ENCODE results near the gene TSC2. TPM values are rescaled to one million over a fixed set of nuclear protein-coding genes. Genes with fewer than 3 reads are reported as not detected.

Gene TSC2
- total RNA-seq, 1 donor from 2014 or later, result 215 TPM

DNA sequence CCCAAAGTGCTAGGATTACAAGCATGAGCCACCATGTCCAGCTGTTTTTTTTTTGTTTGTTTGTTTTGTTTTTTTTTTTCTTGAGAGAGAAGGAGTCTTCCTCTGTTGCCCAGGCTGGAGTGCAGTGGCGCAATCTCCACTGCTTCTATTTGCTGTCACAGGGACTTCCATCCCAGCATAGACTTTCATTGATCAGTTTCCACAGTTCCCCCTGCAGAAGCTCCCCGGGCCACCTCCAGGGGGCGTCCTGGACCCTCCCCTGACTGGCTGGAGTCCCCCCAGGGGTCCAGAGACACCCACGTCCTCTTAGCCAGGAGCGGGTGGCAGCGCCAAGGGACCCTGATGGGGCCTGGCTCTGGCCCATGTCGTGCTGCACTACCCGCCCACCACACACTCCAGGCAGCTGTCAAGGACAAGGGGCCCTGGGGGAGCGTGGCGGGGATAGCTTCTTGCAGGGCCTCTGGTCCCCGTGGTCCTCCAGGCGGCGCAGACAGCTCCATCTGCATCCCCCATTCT, 31.3 kb upstream of the TSC2 start:
- TF ChIP-seq, protein P1, sequence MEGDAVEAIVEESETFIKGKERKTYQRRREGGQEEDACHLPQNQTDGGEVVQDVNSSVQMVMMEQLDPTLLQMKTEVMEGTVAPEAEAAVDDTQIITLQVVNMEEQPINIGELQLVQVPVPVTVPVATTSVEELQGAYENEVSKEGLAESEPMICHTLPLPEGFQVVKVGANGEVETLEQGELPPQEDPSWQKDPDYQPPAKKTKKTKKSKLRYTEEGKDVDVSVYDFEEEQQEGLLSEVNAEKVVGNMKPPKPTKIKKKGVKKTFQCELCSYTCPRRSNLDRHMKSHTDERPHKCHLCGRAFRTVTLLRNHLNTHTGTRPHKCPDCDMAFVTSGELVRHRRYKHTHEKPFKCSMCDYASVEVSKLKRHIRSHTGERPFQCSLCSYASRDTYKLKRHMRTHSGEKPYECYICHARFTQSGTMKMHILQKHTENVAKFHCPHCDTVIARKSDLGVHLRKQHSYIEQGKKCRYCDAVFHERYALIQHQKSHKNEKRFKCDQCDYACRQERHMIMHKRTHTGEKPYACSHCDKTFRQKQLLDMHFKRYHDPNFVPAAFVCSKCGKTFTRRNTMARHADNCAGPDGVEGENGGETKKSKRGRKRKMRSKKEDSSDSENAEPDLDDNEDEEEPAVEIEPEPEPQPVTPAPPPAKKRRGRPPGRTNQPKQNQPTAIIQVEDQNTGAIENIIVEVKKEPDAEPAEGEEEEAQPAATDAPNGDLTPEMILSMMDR (IDR thresholded peaks at IDR 0.05; ENCODE audit: partially characterized antibody, unreplicated experiment), result peak; percentile 70
- Mint-ChIP-seq H3K36me3 (ENCODE audit: unreplicated experiment) (no peaks in the 10 kb centered on the region), H3K9me3 (ENCODE audit: unreplicated experiment) (peaks cover 3% of the 10 kb centered on the region), H3K27ac (ENCODE audit: unreplicated experiment) (peak overlapping the region; percentile 33), H3K4me1 (ENCODE audit: low read depth, unreplicated experiment) (peaks cover 8% of the 10 kb centered on the region), H3K27me3 (ENCODE audit: unreplicated experiment) (peaks cover 10% of the 10 kb centered on the region), H3K4me3 (ENCODE audit: unreplicated experiment) (no peak overlapping the region)
- DNase-seq, result peak; percentile 72

DNA sequence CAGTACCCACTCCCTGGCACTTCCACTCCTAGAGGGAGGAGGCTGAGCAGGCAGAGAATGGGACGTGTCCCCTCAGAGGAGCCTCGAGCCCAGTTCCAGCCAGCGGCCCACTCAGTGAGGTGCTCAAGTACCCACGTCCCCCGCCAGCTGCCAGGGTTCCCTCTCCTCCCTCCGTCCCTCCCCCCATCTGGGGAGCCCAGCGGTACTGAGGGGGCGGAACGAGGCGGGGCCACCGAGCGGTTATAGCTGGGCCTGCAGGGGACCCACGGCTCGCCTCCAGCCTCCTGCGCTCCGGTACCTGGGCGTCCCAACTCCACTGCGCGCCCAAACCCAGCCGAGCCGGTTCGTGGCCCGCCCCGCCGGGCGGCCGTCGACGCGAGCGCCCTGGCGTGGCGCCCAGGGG, 28.3 kb upstream of the TSC2 start, which contains the start of gene NPW:
Gene NPW (plus strand): TSS at position 268 of the 403 bp plus-strand sequence.
- DNase-seq, result peak; percentile 39
- H3K4me3 Mint-ChIP-seq (ENCODE audit: unreplicated experiment), result peak within 1 kb of the TSS; percentile 64
- no peaks in the 10 kb centered on the region for H3K36me3 Mint-ChIP-seq (ENCODE audit: unreplicated experiment)
- peaks cover 10% of the 10 kb centered on the region for H3K9me3 Mint-ChIP-seq (ENCODE audit: unreplicated experiment)
- H3K4me1 Mint-ChIP-seq (ENCODE audit: low read depth, unreplicated experiment), result peaks cover 10% of the 10 kb centered on the region
- TF ChIP-seq, protein P1 (IDR thresholded peaks at IDR 0.05; ENCODE audit: partially characterized antibody, unreplicated experiment), result no peak
- peaks cover 14% of the 10 kb centered on the region for H3K27me3 Mint-ChIP-seq (ENCODE audit: unreplicated experiment)
- H3K27ac Mint-ChIP-seq (ENCODE audit: unreplicated experiment), result peak within 1 kb of the TSS; percentile 52

DNA sequence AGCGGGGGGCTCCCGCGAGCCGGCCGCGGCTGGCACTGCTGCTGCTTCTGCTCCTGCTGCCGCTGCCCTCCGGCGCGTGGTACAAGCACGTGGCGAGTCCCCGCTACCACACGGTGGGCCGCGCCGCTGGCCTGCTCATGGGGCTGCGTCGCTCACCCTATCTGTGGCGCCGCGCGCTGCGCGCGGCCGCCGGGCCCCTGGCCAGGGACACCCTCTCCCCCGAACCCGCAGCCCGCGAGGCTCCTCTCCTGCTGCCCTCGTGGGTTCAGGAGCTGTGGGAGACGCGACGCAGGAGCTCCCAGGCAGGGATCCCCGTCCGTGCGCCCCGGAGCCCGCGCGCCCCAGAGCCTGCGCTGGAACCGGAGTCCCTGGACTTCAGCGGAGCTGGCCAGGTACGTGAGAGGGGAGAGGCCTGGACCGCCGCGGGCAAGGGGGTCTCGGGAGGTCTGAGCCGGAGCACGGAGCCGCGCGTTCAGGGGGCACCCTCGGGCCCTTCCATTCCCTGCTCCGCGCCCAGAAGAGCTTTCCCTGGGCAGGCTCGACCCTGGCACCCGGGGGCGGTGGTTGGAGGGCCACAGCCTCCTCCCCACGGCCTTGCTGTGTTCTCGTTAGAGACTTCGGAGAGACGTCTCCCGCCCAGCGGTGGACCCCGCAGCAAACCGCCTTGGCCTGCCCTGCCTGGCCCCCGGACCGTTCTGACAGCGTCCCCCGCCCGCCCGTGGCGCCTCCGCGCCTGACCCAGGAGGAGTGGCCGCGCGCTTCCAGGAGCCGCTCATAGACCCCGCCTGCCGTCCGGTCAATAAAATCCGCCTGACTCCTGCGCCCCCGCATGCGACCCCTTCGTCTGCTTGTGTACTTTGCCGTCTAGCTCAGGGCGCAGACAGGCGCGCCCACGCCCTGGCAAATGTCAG, 27.6 kb upstream of the TSC2 start:
- Mint-ChIP-seq H3K9me3 (ENCODE audit: unreplicated experiment) (peaks cover 10% of the 10 kb centered on the region), H3K27me3 (ENCODE audit: unreplicated experiment) (peaks cover 16% of the 10 kb centered on the region), H3K4me1 (ENCODE audit: low read depth, unreplicated experiment) (peaks cover 10% of the 10 kb centered on the region), H3K36me3 (ENCODE audit: unreplicated experiment) (no peaks in the 10 kb centered on the region), H3K27ac (ENCODE audit: unreplicated experiment) (no peak overlapping the region), H3K4me3 (ENCODE audit: unreplicated experiment) (peak overlapping the region; percentile 64)
- TF ChIP-seq, protein P1 (IDR thresholded peaks at IDR 0.05; ENCODE audit: partially characterized antibody, unreplicated experiment), result no peak
- DNase-seq, result peak; percentile 28

DNA sequence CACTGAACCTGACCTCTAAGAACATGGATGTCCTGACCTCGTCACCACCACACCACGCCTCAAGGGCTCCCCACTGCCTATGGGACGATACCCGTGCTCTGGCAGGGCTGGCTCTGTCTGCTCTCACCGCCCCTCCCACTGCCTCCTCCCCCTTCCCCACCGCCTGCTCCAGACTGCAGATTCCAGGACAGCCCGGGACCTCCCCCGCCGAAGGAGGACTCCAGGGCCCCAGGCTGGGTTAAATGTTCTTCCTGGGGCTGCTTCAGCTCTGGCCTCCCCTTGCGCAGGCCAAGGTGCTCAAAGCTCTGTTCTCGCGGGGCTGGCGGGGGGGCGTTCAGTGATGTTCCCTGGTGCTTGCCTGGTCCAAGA, 25.1 kb upstream of the TSC2 start:
- Mint-ChIP-seq H3K27ac (ENCODE audit: unreplicated experiment) (no peak overlapping the region), H3K9me3 (ENCODE audit: unreplicated experiment) (peaks cover 10% of the 10 kb centered on the region), H3K36me3 (ENCODE audit: unreplicated experiment) (no peaks in the 10 kb centered on the region), H3K27me3 (ENCODE audit: unreplicated experiment) (peaks cover 21% of the 10 kb centered on the region), H3K4me1 (ENCODE audit: low read depth, unreplicated experiment) (peaks cover 7% of the 10 kb centered on the region), H3K4me3 (ENCODE audit: unreplicated experiment) (peak overlapping the region; percentile 69)
- DNase-seq, result no peak
- TF ChIP-seq, protein P1 (IDR thresholded peaks at IDR 0.05; ENCODE audit: partially characterized antibody, unreplicated experiment), result no peak

Data from glutamatergic neuron (in vitro differentiated cells).